Prostate gland (tissue), 2 donors: Measurements from ENCODE around the gene BBIP1.

ENCODE experiments used
- POLR2A ChIP-seq: fragments of 450-650 bp; IDR thresholded peaks from one replicate; pipeline ENCODE4 v1.6.1; 2016; ENCODE audit warnings: antibody characterized with exemption, mild to moderate bottlenecking
- TF ChIP-seq, protein P1 (sequence below), 4 experiments: fragments of 200-600 bp in 2 of 4; fragments of 450-650 bp in 2 of 4; sonication (generic) in 2 of 4; IDR thresholded peaks; 1 replicate in 3 of 4; 2 replicates in 1 of 4; pipeline ENCODE4 v1.5.1; 2016 to 2019; ENCODE audit warnings: antibody characterized with exemption in 4 of 4, mild to moderate bottlenecking in 2 of 4, moderate library complexity in 2 of 4

DNA sequence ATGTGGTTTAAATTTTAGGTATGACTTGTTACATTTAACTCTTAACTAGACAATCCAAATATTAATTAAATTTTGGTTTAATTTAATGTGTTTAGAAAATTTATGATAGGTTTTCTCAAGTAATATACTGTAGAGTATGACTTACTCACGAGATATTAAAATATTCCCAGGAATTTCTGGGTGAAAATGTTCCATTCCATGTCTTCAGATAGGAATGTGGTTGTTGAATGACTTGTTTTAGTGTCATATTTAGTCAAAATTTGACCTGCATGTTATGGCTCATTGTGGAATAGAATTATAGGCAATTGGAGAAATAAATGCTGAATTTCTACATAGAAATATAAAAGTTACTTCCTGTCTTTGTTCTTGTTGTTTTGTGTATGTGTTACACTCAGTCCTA, 47.2 kb upstream of the BBIP1 start:
- TF ChIP-seq, protein P1, sequence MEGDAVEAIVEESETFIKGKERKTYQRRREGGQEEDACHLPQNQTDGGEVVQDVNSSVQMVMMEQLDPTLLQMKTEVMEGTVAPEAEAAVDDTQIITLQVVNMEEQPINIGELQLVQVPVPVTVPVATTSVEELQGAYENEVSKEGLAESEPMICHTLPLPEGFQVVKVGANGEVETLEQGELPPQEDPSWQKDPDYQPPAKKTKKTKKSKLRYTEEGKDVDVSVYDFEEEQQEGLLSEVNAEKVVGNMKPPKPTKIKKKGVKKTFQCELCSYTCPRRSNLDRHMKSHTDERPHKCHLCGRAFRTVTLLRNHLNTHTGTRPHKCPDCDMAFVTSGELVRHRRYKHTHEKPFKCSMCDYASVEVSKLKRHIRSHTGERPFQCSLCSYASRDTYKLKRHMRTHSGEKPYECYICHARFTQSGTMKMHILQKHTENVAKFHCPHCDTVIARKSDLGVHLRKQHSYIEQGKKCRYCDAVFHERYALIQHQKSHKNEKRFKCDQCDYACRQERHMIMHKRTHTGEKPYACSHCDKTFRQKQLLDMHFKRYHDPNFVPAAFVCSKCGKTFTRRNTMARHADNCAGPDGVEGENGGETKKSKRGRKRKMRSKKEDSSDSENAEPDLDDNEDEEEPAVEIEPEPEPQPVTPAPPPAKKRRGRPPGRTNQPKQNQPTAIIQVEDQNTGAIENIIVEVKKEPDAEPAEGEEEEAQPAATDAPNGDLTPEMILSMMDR (IDR thresholded peaks at IDR 0.05): no peak
- TF ChIP-seq POLR2A: no peak
